Lower leg skin (tissue), 3 donors: Measurements from ENCODE around the gene ARG2.

Source experiments
- CTCF ChIP-seq, 3 donors: fragments of 450-650 bp; IDR thresholded peaks; one replicate each; pipeline ENCODE4 v1.5.1; 2016; ENCODE audit warnings: antibody characterized with exemption in 3 of 3, mild to moderate bottlenecking in 3 of 3, moderate library complexity in 2 of 3
- POLR2A ChIP-seq, 2 donors: fragments of 450-650 bp; IDR thresholded peaks; one replicate each; pipeline ENCODE4 v1.6.1; 2016 to 2017; ENCODE audit warnings: antibody characterized with exemption in 2 of 2, mild to moderate bottlenecking in 1 of 2, moderate library complexity in 1 of 2

- TF ChIP-seq POLR2A (IDR thresholded peaks at IDR 0.05): no peak
- TF ChIP-seq CTCF (IDR thresholded peaks at IDR 0.05): no peak
Measured at GRCh38 chr14:67638642-67639041, 18.9 kb downstream of the ARG2 start.
